Femur (tissue), 1 donor: ENCODE results near the gene CHI3L2.
"Not testable (repeated sequence)": the region's sequence is repeated elsewhere in the genome, so short reads cannot be mapped to it uniquely, and the experiment has no call there.

Source experiments
- DNase-seq: peaks from one replicate; pipeline ENCODE4 v3.0.0-alpha.2; 2017

CHI3L2 gene

GRCh38 chr1:111202707-111203623, 24.5 kb upstream of the CHI3L2 start:
- no peak for DNase-seq

GRCh38 chr1:111203681-111204200, 23.8 kb upstream of the CHI3L2 start:
- peak; percentile 74 for DNase-seq

GRCh38 chr1:111204201-111204982, 23.1 kb upstream of the CHI3L2 start:
- DNase-seq: no peak

GRCh38 chr1:111204983-111205713, 22.4 kb upstream of the CHI3L2 start:
- peak; percentile 12 for DNase-seq

GRCh38 chr1:111205714-111206050, 21.8 kb upstream of the CHI3L2 start:
- peak; percentile 3 for DNase-seq

- DNase-seq: no peak
Measured at GRCh38 chr1:111208921-111209320, 18.6 kb upstream of the CHI3L2 start.

- no peak for DNase-seq
Measured at GRCh38 chr1:111209622-111210021, 17.9 kb upstream of the CHI3L2 start.

GRCh38 chr1:111211921-111212320, 15.6 kb upstream of the CHI3L2 start:
- no peak for DNase-seq

GRCh38 chr1:111212634-111213335, 14.7 kb upstream of the CHI3L2 start:
- DNase-seq: no peak

GRCh38 chr1:111213412-111213811, 14.1 kb upstream of the CHI3L2 start:
- DNase-seq: no peak

- DNase-seq: no peak
Measured at GRCh38 chr1:111214074-111214801, 13.3 kb upstream of the CHI3L2 start.

- no peak for DNase-seq
Measured at GRCh38 chr1:111214884-111215283, 12.6 kb upstream of the CHI3L2 start.

GRCh38 chr1:111215285-111215684, 12.2 kb upstream of the CHI3L2 start:
- not testable (repeated sequence) for DNase-seq

- DNase-seq: no peak
Measured at GRCh38 chr1:111216751-111217150, 10.8 kb upstream of the CHI3L2 start.

- DNase-seq: no peak
Measured at GRCh38 chr1:111217183-111217910, 10.2 kb upstream of the CHI3L2 start.

GRCh38 chr1:111218701-111219556, 8.6 kb upstream of the CHI3L2 start:
- no peak for DNase-seq

- DNase-seq: no peak
Measured at GRCh38 chr1:111219557-111220286, 7.8 kb upstream of the CHI3L2 start.

- no peak for DNase-seq
Measured at GRCh38 chr1:111220302-111220890, 7.1 kb upstream of the CHI3L2 start.

GRCh38 chr1:111221276-111221632, 6.3 kb upstream of the CHI3L2 start:
- no peak for DNase-seq
